Effector CD8-positive, alpha-beta T cell (primary cell): ENCODE data around the gene RFC5.
"Not testable (repeated sequence)": the region's sequence is repeated elsewhere in the genome, so short reads cannot be mapped to it uniquely, and the experiment has no call there.

Source experiments
- DNase-seq: peaks from one replicate; lab custom pipeline; 2025; lab: John Stamatoyannopoulos, UW
- total RNA-seq, 4 experiments: gene quantifications; one replicate each; lab custom pipeline; 2026; lab: John Stamatoyannopoulos, UW

The RFC5 gene, protein sequence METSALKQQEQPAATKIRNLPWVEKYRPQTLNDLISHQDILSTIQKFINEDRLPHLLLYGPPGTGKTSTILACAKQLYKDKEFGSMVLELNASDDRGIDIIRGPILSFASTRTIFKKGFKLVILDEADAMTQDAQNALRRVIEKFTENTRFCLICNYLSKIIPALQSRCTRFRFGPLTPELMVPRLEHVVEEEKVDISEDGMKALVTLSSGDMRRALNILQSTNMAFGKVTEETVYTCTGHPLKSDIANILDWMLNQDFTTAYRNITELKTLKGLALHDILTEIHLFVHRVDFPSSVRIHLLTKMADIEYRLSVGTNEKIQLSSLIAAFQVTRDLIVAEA
- 22.1 to 32.1 (median 26.0) reads per million in 4 experiments for total RNA-seq

DNA sequence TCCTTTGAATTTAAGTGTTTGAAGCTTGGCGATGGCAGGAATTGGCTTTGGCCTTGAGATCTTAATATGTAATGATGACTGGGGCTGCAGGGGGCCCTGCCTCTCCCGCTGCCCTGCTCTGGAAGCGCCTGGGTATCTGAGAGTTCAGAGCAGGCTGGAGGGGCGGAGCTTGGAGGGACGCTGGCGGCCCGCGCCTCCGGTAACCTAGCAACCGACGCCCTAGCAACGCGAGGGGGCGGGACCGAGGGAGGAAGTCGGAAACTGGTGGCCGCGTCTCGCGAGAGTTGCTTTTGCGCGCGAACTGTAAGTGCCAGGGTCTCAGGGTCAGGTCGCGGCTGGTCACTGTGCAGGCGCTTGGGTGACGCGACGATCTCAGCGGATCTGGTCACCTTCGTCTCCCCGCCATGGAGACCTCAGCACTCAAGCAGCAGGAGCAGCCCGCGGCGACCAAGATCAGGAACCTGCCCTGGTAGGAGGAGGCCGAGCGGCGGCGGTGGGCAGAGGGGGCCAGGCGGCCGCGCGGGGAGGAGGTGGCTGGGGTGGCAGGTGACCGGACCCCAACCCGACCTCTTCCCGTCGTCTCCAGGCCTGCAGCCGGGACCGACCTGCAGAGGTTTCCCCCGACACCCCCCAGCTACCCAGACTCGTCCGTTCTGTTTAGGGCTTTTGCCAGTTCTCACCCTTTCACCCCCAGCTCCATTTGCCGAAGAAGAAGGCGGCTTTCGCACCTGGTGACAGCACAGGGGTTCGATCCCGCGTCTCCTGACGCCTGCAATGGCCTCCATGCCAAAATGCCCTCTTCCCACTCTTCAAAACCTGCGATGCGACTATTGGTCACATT lies at the start of gene RFC5:
RFC5 (plus strand) TSS at position 280 of the 841 bp plus-strand sequence; CDS start at position 405, 125 bp downstream.
- DNase-seq, result peak; percentile 96

DNA sequence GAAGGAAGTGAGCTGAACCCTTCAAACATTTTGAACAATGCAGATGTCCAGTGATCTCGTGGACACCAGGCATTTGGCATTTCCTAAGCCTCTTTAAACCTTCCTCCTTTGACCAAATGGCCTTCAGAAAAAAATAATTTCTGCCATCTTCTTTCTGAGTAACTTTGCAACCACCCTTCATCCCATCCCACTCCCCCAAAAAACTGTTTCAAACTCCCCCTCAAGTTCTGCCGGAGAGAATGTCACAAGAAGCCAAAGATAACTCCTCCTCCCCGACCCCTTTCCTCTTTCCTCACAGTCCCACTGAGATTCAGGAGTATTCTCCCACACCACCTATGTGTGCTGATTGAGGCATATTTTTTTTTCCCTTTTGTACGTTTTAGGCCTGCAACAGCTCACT lies 49.5 kb upstream of the RFC5 start:
- DNase-seq, result no peak

DNA sequence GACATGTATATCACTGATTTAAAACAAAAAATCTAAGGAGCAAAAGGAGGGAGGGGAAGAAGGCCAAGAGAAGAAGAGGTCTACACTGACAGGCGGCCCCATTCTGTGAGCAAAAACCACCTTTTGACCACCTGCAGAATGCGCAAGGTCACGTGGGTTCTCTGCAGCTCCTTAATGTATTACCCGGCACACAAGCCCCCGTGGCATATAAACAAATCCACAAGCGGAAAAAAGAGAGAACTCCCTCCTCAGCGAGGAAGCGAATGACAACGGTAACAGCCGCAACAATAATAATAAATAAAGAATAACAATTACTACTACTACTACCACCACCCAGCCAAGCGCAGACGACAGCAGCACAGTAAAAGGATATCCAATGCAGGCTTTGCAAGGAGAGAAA lies 49.0 kb upstream of the RFC5 start:
- no peak for DNase-seq

DNA sequence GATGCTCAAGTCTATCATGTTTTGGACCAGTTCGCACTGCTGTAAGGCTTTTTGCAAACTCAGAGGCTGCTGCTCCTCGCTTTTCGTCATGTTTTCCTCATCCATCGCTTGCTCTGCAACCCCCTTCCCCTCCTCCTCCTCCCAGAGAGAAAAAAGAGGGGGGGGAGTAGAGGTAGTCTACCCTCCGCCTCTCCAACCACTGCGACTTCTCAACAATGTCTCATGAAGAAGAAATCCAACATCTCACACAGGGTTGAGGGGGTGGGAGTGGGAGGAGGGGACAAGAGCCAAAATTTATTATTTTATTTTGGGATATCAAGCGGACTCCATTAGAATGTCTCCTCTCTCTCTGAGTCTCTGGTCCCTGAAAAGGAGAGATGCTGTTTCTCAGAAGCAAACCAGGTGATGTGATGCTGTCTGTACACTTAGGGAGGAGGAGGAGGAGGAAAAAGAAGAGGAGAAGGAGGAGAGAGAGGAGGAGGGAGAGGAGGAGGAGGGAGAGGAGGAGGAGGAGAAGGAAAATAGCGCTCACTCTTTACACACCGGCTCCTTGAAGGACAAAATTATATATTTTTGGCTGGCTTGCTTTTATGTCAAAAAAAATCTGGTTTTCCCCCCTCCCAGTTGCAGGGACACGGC lies 48.2 kb upstream of the RFC5 start:
- DNase-seq, result no peak

DNA sequence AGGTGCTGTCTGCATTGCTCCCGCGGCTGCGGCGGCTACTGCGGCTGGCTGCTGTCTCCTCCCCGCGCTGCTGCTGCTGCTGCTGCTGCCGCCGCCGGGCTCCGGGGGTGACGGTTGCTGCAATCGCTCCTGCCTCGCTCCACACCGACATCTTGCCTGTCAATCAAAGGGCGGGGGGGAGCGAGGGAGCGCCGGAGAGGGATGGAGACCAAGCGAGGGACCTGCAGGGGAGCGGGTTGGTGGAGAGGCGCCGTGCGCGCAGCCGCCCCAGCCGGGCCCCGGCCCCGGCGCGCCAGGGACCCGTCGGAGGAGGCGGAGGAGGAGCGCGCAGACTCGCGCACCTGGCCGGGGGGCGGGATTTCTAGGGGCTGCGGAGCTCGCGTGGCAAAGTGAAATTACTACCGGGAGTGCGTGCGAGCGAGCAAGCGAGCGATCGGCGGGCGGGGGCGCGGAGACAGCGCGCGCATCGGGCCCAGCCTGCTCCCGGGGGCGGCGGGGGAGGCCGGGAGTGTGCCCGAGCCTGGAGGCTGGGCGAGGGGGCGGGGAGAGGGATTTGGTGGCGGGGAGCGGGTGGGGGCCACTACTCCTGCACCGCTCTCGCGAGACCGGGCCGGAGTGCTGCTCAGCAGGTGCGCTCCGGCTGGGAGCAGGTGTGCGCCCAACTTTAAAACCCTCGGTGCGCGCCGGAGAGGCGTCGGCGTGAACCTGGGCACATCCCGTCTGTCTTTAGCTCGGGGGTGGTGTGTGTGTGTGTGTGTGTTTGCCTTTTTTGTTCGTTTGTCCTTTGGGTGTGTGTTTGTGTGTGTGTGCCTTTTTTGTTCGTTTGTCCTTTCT lies 47.5 kb upstream of the RFC5 start, which contains the start of gene KSR2:
KSR2 (minus strand) TSS at position 165 of the 834 bp plus-strand sequence. CDS start 735 bp downstream, outside the sequence.
- DNase-seq, result no peak

DNA sequence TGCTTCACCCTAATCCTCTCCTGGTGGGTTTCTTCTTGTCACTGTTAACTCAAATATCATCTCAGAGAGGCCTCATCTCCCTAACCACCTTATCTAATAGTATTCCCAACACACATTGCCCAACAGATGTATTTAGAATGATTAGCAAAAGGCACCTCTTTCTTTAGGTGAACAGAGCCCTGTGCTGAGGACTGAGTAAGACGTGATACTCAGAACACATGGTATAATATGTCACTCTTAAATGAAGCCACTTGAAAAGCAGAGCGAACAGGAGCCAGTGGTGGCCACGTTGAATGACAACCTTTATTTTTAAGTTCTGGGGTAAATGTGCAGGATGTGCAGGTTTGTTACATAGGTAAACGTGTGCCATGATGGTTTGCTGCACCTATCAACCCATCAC lies 46.2 kb upstream of the RFC5 start:
- DNase-seq, result no peak

DNA sequence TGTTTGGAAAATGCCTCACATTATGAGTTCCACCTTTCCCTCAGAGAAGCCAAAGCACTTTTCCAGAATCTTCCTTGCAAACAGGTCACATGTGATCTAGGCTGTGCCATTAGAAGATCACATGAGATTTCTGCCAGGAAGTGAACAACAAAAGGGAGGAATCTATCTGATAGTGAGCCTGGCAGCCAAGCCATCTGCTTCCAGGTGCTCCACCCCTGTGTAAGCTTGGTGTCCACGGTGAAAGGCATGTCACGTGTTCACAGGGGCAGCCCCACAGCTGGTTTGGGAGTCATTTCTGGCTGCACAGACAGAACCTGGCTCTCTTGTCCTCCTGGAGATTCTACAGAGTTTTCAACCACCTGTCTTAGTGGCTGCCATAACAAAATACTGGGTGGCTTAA lies 44.2 kb upstream of the RFC5 start:
- no peak for DNase-seq

DNA sequence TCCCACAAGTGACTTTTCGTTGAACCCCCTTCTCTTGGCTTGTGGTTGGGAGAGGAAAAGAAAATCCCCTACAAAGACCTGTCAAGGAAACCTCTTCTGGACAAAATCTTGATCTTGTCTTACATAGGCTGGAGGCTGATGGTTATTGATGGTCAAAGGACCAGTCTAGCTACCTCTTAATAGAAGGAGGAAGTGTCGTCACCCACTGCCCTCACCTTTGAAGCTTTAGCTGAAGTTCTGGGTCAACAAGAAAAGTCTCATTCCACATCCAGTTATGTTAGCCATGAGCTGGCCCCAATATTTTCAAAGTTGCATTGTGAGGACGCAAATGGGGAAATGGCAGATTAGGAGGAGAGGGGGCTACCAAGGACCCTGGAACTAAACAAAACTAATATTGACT lies 41.5 kb upstream of the RFC5 start:
- DNase-seq, result no peak

DNA sequence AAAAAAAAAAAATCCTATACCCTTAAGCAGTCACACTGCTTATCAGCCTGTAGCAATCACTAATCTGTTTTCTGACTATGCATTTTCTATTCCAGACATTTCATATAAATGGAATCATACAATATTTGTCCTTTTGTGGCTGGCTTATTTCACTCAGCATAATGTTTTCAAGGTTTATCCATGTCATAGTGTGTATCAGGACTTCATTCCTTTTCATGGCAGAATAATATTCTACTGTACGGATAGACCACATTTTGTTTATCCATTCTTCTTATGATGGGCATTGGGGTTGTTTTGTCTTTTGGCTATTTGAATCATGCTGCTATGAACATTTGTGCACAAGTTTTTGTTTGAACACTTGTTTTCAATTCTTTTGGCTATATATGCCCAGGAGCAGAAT lies 39.1 kb upstream of the RFC5 start:
- DNase-seq, result no peak

DNA sequence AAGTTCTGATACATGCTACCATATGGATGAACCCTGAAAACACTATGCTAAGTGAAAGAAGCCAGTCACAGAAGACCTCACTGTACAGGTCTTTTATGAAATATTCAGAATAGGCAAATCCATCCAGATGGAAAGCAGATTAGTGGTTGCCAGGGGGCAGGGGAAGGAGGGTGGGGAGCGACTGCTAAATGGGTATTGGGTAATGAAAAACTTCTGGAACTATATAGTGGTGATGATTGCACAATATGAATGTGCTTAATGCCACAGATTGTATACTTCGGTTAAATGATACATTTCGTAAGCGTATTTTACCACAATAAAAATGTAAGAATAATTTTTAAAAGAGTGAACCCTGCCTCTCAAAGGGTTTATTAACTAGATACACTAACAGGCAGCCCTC lies 35.9 kb upstream of the RFC5 start:
- no peak for DNase-seq

DNA sequence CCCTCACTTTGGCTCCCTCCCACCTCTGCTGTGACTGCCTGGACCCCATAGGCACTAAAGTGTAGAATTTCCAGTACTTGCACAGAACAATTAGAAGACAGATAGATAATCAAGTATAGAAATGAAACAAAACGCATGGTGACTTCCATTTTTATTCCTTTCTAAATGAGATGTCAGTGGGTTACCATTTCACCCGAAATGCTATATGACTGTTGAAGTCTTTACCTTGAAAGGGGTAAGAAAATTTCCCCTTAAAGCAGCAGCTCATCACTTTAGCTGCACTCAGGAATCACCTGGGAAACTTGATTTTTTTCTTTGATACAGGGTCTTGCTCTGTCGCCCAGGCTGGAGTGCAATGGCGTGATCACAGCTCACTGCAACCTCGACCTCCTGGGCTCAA lies 35.2 kb upstream of the RFC5 start:
- no peak for DNase-seq

DNA sequence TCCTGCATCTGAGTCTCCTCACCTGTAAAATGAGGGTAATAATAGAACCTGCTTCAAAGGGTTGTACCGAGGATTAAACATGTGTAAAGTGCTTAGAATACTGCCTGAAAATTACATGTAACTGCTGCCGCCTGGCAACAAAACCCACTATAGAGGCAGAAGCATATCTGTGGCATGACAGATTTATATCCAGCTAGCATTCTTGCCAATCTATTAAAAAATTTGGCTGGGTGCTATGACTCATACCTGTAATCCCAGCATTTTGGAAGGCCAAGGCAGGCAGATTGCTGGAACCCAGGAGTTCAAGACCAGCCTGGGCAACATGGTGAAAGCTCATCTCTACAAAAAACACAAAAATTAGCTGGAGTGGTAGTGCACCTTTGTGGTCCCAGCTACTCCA lies 31.3 kb upstream of the RFC5 start:
- no peak for DNase-seq

DNA sequence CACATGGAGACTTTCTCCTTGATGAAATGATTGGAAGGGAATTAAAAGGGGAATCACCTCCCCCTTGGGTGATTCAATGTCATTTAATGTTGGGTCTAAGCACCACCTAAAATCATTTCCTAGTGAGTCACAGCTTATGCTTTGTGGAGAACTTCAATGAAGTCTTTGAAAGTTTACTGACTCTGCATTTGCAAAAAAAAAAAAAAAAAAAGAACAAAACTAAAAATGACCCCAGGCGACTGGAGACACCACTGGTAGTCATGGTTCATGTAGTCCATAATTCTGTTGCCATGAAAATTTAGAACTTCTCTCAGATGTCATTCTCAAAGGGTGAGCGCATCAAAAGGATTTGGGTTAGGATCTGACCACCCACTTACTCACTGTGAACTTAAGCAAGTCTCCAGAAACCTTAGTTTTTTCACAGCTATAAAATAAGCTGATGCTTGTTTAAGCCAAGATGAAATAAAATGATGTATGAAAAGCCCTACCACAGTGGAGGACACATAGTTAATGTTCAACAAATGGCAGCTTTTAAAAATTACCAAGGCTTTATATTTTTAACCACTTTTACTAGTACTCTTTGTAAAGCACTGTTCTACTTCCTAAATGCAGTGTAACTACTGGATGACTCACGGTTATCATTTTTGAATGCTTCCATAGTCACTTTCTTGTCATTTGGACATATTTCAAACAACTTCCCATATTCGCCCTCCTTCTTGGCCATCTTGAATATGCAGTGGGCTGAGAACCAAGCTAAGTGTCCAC lies 29.6 kb upstream of the RFC5 start:
- no peak for DNase-seq

DNA sequence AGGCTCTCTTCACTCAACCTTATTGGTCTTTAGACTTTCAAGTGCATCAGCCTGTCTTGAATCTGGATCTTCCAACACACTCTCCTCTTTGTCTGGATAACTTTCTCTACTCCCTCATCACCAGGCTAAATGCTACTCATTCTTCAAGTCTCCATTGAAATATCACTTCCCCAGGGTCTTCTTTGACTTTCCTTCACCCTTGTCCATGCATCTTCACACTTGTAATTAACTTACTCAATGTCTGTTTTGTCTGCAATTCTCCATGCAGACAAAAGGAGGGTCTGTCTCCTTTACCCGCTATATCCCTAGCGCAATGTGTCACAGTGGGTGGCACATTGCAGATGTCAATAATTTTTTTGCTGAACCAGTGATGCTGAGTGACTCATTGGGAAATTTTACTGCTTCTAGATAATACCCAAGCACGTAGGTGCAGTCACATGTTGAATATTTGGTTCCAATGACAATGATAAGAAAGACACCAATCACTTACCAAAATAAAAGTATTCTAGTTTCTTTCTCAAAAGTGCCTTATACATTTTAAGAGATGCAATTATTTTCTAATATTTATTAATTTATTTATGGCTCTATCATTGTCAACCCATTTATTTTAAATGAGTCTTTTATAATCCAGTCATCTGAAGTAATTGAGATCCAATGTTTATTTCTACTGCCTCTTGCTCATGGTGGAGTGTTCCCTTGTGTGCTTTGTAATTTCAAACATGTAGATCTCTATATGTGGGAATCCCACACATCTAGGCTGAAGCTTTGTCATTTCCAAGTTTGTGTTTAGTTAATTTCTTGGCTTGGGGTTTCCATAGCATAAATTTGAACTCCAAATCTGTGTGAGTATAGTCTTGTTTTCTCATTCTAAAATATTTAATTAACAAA lies 21.7 kb upstream of the RFC5 start:
- no peak for DNase-seq

DNA sequence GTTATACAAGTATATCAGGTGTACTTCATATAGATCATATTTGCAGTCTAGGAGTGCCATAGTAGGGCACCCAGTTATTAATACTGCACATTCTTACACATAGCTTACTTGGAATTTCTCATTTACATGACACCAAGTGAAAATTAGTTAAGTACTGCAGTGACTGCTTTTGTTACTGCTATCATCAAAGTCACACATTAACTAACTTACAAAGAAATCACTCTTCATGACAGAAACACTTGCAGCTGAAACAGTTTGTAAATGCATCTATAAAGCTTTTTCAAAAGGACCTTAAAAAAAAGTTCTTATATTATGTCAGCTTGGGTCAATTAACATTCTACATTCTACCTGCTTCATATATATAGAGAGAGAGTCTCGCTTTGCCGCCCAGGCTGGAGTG lies 17.8 kb upstream of the RFC5 start:
- no peak for DNase-seq

DNA sequence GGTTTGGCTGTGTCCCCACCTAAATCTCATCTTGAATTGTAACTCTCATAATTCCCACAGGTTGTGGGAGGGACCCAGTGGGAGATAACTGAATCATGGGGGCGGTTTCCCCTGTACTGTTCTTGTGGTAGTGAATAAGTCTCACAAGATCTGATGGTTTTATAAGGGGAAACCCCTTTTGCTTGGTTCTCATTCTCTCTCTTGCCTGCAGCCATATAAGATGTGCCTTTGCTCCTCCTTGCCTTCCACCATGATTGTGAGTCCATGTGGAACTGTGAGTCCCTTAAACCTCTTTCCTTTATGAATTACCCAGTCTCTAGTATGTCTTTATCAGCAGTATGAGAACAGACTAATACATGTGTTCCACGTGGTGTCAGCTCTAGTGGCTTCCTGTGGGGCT lies 16.7 kb upstream of the RFC5 start:
- DNase-seq, result not testable (repeated sequence)

DNA sequence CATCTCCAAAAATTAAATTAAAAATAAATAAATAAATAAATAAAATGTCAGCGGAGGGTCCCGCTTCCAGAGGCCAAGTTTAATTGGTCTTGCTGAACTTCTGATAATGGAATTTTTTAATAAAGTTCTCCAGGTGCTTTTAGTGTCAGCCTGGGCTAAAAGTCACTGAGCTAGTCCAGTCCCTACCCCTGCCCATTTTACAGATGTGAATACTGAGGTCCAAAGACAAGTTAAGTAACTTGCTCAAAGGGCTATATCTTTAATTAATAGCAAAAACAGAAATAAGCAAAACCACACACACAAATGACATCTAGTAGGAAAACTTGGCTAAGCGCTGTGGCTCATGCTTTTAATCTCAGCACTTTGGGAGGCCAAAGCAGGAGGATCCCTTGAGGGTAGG lies 5.6 kb upstream of the RFC5 start:
- DNase-seq, result no peak

DNA sequence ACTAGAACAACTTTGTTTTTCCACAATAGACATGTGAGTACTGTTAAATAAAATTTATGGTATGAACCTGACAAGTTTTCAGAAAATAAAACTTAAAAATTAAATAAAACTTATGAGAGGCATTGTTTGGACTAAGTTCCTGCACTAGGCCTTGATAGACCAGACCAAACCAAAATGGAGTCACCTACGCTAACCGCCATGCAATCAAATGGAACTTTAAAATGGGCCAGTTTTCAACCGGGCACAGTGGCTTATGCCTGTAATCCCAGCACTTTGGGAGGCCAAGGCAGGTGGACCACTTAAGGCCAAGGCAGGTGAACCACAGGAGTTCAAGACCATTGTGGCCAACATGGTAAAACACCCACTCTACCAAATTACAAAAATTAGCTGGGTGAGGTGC lies 5.1 kb upstream of the RFC5 start:
- DNase-seq, result no peak

DNA sequence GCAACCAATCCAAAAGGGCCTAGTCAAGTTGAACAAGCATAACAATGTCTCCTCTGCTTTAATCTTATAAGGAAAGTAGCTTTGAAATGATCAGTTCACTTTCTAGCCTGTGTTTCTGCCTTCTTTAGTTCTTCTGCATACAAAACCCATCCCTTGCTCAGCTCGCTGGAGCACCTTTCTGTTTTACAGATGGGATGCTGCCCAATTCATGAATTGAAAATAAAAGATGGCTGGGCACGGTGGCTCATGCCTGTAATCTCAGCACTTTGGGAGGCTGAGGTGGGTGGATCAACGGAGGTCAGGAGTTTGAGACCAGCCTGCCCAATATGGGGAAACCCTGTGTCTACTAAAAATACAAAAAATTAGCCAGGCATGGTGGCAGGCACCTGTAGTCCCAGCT lies 4.5 kb upstream of the RFC5 start:
- no peak for DNase-seq

DNA sequence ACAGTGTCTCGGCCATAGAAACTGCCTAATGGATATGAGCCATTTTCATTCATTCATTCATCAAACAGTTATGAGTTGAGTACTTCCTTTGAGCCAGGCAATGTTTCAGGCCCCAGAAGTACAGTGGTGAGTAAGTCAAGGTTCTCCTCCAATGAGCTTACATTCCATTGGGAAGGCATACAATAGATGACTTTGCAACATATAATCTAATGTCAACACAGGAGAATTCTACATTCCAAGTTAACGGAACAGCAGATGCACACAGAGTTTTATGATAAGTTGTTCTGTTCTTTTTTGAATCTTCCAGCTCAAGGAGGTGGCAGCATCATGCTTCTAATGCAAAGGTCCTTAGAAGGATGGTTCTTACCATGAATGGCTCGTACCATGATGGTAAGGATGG lies 3.2 kb upstream of the RFC5 start:
- DNase-seq, result no peak
